ENCODE results near the gene PHACTR2.

Gene PHACTR2

DNA sequence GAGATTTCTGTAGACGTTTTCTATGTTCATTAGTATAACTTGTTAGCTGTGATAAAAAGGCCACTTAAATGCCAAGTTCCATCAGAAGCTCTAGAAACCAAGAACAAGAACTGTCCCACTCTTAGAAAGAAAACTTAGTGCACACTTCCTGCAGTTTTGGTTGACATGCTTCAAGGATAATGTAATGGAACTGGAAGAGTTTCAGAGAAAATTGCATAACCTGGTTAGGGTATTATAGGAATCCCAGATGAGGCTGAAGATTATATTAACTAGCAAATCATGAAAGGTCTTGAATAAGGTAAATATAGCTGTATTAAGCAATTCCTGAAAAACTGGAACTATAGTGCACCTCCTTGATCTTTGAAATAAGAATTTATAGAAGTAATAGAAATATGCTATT, 1.8 kb upstream of the PHACTR2 start:
- TF ChIP-seq, protein P1, sequence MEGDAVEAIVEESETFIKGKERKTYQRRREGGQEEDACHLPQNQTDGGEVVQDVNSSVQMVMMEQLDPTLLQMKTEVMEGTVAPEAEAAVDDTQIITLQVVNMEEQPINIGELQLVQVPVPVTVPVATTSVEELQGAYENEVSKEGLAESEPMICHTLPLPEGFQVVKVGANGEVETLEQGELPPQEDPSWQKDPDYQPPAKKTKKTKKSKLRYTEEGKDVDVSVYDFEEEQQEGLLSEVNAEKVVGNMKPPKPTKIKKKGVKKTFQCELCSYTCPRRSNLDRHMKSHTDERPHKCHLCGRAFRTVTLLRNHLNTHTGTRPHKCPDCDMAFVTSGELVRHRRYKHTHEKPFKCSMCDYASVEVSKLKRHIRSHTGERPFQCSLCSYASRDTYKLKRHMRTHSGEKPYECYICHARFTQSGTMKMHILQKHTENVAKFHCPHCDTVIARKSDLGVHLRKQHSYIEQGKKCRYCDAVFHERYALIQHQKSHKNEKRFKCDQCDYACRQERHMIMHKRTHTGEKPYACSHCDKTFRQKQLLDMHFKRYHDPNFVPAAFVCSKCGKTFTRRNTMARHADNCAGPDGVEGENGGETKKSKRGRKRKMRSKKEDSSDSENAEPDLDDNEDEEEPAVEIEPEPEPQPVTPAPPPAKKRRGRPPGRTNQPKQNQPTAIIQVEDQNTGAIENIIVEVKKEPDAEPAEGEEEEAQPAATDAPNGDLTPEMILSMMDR (IDR thresholded peaks at IDR 0.05; ENCODE audit: borderline replicate concordance, control extremely low read depth, extremely low read depth, insufficient read depth, missing control alignments) = no peak
- no peak for DNase-seq (ENCODE audit: low spot score)
- in situ Hi-C loops (cut with MboI; ENCODE audit: low sequenced_read_pairs, unreplicated experiment) = no loop called here

DNA sequence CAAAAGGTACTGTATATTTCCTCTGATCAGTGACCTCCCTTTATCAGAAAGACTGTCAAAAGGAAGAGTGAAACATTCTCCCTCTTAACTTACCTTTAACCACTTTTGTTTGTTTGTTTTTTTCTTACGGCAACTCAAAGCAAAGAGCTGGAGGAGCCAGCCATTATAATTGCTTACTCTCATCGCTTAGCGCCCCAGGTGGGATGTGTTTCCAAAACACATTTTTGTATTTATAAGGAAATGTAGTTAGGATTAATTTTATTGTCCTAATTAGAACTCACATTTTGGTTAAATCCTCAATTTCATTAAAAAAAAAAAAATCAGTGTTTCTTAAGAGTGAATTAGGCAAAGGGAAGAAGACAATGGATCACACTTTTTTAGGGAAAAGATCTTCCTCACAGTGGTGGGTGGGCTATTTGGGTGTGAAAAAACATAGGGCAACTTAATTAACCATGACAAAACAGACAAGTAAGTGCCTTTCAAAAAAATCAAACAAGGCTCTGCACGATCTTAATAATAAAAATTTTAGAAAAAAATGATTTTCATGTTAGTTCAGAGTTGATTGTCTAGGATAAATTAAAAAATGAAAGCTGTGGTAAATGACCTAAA, 1.2 kb upstream of the PHACTR2 start:
- in situ Hi-C loops (cut with MboI; ENCODE audit: low sequenced_read_pairs, unreplicated experiment) = no loop called here
- TF ChIP-seq, protein P1 (IDR thresholded peaks at IDR 0.05; ENCODE audit: borderline replicate concordance, control extremely low read depth, extremely low read depth, insufficient read depth, missing control alignments) = no peak
- no peak for DNase-seq (ENCODE audit: low spot score)

DNA sequence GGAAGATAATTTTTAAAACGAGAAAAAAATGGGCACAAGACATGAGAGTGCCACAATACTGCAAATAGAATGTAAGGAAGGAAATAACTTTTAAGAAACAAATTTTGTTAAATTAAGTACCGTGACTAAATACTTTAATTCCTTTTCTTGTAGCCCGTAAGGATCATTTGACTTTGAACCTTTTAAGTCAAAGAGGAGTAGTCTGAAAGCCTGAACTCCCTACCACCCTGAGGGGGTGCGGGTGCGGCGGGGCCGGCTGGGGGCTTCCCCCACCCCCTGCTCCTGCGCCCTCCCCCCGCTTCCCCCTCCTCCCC, 231 bp upstream of the PHACTR2 start:
- DNase-seq (ENCODE audit: low spot score) = no peak
- TF ChIP-seq, protein P1 (IDR thresholded peaks at IDR 0.05; ENCODE audit: borderline replicate concordance, control extremely low read depth, extremely low read depth, insufficient read depth, missing control alignments) = no peak
- in situ Hi-C loops (cut with MboI; ENCODE audit: low sequenced_read_pairs, unreplicated experiment) = no loop called here

DNA sequence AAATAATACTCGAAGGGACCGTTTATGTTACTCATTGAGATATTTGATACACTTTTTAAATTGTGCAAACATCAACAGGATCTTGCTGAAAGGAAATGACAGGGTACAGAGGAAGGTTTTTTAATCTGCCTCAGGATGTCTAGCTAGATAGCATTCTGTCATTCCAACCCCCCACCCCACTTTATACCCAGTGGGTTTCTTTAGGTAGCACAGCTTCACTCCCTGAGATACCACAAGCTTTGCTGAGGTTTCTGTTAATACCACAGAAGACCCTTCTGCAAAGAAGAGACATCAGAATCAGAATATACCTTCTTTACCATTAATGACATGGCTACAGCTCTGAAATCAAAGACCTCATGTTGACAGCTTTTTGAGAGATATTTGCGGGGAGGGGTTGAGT, 1.3 kb downstream of the PHACTR2 start:
- TF ChIP-seq, protein P1 (IDR thresholded peaks at IDR 0.05; ENCODE audit: borderline replicate concordance, control extremely low read depth, extremely low read depth, insufficient read depth, missing control alignments) = no peak
- DNase-seq (ENCODE audit: low spot score) = no peak
- in situ Hi-C loops (cut with MboI; ENCODE audit: low sequenced_read_pairs, unreplicated experiment) = no loop called here

DNA sequence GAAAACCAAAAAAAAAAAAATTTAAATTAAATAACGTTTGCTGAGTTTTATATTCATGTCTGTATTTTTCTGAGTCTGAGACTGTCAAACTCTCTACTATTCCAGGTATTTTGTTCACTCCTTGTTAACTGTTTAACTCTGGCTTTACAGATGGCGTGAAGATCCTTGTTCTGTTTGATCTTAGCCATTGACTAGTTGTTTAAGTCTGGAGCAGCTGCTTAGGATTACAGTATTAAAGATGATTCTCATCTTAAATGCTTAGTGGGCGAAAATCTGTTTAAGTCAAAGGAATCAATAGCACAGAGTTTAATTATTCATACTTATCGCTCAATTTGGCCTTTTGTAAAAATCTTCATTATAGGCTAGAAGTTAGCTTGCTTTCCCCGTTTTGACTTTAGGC, 2.4 kb downstream of the PHACTR2 start:
- in situ Hi-C loops (cut with MboI; ENCODE audit: low sequenced_read_pairs, unreplicated experiment) = no loop called here
- no peak for DNase-seq (ENCODE audit: low spot score)
- TF ChIP-seq, protein P1 (IDR thresholded peaks at IDR 0.05; ENCODE audit: borderline replicate concordance, control extremely low read depth, extremely low read depth, insufficient read depth, missing control alignments) = no peak

DNA sequence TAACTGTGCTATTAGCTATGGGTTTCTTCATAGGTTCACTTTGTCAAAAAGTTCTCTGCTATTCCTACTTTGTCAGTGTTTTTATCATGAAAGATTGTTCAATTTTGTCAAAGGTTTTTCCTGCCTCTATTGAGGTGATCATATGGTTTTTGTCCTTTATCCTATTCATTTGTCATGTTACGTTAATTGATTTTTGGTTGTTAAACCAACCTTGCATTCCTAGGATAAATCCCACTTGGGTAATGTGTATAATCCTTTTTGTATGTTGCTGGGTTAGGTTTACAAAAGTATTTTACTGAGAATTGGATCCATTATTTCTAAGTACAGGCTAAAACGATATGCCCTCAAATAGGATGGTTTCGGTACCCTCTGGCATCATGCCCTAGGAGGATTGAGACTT, 5.0 kb downstream of the PHACTR2 start:
- no peak for DNase-seq (ENCODE audit: low spot score)
- in situ Hi-C loops (cut with MboI; ENCODE audit: low sequenced_read_pairs, unreplicated experiment) = no loop called here
- TF ChIP-seq, protein P1 (IDR thresholded peaks at IDR 0.05; ENCODE audit: borderline replicate concordance, control extremely low read depth, extremely low read depth, insufficient read depth, missing control alignments) = no peak

DNA sequence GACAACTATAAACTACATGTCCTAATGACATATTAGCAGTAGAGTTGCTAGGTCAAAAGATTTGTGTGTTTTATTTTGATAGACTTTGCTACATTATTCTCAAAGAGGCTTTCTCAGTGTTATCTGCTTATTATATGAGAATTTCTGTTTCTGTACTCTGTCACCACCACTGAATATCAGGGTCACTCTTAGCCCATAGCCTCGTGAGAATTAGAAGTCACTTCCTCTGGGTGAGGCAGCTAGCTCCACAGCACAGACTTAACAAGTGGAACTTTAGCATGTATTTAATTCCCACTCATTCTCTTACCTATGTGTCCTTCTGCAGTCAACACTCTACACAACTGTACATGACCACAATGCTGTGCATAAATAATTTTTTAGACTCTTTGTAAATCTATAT, 6.7 kb downstream of the PHACTR2 start:
- DNase-seq (ENCODE audit: low spot score) = no peak
- in situ Hi-C loops (cut with MboI; ENCODE audit: low sequenced_read_pairs, unreplicated experiment) = no loop called here
- TF ChIP-seq, protein P1 (IDR thresholded peaks at IDR 0.05; ENCODE audit: borderline replicate concordance, control extremely low read depth, extremely low read depth, insufficient read depth, missing control alignments) = no peak
